ENCODE results near the gene METTL5.
"Not testable (repeated sequence)": the region's sequence is repeated elsewhere in the genome, so short reads cannot be mapped to it uniquely, and the experiment has no call there.

DNA sequence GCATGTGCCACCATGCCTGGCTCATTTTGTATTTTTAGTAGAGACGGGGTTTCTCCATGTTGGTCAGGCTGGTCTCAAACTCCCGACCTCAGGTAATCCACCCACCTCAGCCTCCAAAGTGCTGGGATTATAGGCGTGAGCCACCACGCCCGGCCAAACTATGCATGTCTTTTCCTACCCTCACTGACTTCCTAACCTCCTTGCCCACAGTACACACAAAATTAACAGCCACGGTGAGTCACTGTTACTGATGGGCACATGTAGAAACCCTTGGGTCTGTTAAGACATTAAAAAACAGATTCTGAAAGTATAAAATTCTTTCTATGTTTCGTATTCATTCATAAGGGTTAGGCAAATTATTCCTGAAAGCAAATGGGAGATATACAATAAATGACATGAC is 4.6 kb downstream of the METTL5 start:
- TF ChIP-seq, protein P1, sequence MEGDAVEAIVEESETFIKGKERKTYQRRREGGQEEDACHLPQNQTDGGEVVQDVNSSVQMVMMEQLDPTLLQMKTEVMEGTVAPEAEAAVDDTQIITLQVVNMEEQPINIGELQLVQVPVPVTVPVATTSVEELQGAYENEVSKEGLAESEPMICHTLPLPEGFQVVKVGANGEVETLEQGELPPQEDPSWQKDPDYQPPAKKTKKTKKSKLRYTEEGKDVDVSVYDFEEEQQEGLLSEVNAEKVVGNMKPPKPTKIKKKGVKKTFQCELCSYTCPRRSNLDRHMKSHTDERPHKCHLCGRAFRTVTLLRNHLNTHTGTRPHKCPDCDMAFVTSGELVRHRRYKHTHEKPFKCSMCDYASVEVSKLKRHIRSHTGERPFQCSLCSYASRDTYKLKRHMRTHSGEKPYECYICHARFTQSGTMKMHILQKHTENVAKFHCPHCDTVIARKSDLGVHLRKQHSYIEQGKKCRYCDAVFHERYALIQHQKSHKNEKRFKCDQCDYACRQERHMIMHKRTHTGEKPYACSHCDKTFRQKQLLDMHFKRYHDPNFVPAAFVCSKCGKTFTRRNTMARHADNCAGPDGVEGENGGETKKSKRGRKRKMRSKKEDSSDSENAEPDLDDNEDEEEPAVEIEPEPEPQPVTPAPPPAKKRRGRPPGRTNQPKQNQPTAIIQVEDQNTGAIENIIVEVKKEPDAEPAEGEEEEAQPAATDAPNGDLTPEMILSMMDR (IDR thresholded peaks at IDR 0.05; ENCODE audit: borderline replicate concordance, extremely low read depth, low read length, poor library complexity, severe bottlenecking), result not testable (repeated sequence)
- TF ChIP-seq EZH2 (IDR thresholded peaks at IDR 0.05; ENCODE audit: borderline replicate concordance, low read depth, low read length, severe bottlenecking), result not testable (repeated sequence)

All from DND-41 (cell line).